GM18502 (cell line): ENCODE data around the gene CSK.

Experiments used
- ATAC-seq: cut with Tn5 transposase; IDR thresholded peaks from one replicate; pipeline ENCODE4 v1.9.1; 2021; ENCODE audit warnings: mild to moderate bottlenecking; ENCODE audit not compliant: unreplicated experiment, poor library complexity

The CSK gene

DNA sequence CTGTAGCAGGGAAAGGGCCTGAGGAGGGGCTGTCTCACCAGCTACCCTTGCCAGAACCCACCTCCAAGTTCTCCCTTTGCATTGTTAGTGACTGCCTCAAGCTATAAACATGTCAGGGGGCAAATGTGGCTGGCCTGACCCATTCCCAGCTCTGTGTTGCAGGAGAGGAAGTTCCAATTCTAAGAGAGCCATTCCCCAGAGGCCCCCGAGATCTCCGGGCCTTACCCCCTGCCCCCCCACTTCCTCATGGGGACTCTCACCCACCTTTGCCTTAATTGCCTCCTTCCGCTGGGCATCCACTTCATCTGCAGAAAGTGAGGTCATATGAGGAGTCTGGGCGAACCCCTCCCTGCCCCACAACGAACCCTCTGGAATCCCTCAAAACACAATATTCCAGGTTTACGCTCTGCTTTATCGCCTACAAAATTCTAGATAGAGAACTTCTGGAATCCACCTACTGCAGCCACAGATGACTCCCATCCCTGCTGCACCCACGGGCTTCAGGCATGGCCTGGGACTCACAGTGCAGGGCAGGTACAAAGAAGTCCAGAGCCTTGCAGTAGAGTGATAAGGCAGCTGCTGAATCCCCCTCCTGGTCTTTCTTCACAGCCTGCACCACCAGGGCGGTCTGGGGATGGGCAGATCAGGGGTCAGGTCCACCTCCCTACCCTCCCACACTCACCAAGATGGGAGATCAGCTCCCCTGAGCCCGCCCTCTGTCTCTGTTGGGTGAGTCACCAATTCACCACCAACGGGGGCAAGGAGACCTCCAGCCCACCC, 57.1 kb downstream of the CSK start:
- ATAC-seq, result no peak

DNA sequence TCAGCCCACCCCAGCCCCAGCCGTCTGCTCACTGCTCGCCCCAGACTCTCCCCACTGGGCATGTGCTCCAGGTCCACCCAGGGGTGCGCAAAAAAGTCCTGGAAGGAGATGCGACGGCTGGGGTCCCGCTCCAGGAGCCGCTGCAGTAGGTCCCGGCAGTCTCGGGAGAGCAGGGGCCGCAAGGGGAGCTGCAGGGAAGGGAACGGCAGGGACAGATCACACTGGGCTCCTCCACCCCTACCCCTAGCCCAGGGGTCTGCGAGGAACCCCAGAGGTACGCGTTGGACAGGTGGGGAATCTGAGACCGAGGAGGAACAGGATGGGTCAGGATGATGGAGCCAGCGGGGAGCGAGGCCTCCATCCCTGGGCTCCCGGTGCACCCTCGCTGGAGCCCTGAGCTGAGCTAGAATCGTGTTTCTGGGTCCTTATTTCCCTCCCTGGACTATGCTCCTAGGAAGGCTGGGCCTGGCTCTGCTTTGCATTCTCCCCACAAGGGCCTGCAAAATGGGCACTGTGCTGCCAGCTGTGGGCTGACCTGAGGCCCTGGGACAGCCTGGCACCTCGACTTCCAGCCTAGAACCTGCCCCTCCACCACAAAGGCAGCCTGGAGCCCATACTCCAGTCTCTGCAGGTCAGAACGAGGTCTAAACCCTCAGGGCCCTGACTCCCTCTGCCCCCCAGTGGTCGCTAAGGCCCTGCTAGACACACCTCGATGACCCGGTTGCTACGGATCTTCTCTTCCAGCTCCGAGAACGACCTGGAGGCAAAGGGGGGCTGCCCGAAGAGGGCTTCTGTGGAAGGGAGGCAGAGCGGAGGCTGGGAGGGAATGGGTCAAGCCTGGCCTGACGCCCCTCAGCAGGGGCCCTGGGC, 57.9 kb downstream of the CSK start:
- ATAC-seq, result no peak

DNA sequence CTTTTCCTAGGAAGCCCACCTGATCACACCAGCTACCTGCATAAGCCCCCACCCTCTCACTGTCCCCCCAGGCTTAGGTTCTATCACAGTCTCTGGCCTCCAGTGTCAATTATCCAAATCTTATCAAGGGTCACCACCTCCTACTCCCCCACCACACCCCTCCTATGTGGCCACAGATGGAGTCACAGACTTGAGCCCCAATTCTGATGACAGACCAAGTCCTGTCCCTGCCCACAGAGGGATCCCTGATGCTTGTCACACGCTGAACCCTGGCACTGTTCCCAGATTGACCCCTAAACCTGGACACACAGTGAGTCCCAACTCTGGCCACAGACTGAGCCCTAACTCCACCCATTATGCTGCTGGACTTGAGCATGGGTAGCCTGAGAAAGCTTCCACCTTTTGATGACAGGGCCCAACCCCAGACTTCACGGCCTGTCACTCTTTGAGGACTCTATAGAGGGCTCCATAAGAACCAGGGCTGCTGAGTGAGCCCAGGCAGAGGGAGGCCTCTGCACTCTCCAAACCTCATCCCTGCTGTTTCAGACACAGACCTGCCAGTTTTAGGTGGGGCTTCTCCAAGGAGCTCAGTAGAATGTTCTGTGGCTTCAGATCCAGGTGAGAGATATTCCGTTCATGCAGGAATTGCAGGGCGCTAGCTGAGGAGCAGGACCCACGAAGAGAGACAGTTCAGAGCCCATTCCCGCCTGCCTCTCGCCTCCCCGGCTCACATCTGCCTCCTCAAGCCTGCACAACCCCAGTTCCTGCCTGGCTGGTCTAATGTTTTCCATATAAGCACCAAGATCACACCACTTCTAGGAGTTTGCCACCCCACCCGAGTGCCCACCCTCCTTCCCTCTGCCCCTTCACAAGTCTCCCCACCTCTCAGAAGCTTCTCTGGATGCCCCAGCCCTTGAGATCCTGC, 59.2 kb downstream of the CSK start:
- ATAC-seq, result no peak

DNA sequence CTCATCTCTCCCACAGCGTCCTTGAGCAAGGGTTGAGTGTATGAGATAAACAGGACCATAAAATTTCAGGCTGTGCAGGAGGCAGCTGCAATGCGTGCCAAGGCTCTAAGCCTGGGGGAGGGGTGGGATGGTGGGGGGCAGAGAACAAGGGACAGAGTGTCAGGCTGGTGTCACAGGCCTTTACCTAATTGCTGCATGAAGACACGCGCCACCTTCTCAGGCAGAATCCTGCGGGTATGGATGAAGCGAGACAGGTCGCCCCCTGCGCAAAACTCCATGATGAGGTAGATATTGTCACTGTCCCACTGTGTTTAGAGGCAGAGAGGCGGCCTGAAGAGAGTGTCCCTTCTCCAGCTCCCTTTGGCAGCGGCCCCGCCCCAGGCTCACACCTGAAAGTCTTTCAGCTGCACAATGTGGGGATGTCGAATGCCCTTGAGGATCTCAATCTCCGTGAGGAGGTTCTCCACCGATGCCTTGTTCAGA, 60.1 kb downstream of the CSK start:
- no peak for ATAC-seq

DNA sequence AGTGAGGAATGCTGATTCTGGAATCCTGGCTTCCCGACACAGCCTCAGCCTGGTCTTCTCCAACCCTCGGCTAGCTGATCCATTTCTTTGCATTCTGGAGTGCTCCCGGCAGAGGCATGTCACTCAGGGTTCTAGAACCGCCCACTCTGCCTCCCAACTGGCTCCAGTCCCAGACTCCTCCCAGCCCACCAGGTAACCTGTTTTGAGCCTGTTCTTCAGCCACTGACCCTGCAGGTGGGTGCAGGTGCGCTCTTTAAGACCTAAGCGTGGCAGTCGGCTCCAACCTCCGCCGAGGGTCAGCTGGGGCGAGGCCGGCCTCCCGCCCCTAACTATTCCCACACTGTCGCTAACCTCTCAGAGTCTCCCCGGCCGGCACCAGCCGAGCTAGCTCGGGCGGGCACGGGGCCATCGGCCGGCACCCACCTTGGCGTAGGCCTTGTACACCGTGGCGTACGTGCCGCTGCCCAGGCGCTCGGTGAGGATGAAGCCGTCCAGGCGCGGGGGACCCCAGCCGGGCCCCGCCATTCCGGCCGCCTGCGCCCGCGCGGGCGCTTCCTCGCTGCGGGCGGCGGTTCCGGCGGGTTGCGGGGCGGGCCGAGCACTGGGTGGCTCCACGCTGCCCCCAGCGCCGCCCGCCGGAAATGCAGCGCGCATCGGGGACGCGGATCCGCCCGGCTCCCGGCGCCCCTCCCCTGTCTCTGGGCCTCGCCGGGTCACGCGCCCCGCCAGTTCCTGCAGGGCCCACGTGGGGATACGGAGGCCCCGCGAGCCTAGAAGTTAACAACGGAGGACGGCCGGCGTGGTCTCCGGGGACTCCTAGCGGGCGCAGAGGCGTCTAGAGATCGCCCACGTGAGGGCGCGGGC, 60.9 kb downstream of the CSK start, which contains the start of gene ULK3:
Gene ULK3, minus strand, starts transcription at position 576 of the 864 bp plus-strand sequence. Its CDS starts 51 bp downstream, at position 525.
- peak; percentile 83 for ATAC-seq

DNA sequence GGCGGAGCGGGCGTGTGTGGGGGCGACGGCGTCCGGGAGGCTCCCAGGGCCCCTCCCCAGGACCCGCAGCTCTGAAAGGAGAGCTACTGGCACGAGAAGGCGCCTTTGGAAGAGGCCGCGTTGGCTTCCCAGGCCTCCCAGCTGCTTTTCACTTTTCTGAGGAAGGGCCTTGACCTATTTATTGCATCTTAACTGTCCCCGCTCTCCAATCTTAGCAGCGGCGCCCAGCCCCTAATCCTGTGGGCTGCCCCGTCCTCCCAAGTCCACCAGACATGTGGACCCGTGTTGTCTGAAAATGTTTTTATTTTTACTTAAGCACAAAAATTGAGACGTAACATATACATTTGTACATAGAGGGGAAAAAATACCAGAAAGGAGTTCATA, 61.6 kb downstream of the CSK start:
- ATAC-seq, result no peak

DNA sequence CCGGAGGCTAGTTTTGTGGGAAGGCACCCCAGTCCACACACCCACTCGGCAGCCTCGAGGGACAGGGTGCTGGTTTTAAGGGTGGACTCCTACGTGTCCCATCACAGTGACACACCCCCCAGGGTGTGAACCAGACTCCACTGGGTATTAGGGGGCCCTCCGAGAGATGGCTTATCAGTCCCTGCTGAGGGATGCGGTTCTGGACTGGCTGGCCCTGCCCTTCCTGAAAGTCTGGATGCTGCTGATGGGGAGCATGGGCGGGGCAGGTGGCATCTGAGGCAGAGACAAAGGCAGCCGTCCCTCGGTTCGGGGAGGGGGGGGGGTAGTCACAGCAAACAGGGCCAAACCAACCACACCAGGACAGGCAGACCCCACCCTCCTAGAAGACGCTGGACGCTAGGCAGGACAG, 62.0 kb downstream of the CSK start:
- ATAC-seq, result no peak

DNA sequence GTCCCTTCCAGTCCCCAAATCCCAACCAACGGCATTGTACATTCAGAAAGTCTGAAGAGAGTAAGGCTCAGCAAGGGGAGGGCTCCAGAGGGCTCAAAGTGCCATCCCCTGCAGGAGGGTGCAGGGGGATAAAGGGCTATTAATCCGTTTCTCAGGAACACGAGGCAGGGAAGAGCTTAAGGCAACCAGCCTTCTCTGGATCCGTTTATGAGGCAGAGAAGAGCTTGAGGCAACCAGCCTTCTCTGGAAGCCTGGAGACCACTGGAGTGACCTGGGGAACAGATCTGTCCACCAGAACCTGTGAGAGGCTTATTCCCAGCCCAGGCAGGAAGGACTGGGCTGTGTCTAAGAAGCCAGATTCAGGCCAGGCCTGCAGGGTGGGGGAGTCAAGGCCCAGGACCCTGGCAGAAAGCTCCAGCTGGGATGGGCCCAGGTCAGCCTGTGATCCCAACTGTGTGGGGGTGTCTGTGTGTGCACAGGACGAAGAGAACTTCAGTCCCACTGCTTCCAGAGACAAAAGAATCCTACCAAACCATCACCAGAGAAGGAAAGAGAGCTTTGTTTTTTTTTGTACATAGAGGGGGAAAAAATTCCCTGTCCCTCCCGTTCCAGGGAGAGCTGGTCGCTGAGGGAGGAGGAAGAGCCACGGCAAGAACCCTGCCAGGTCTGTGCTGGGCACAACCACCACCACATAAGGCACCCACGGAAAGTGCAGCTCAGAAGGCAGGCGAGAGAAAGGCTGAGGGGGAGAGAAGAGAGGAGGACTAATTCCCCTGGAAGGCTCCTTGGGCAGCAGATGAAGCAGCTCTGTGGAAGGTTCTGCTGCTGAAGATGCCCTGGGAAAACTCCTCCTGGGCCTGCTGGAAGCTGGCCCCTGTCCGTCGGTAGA, 62.7 kb downstream of the CSK start:
- no peak for ATAC-seq

DNA sequence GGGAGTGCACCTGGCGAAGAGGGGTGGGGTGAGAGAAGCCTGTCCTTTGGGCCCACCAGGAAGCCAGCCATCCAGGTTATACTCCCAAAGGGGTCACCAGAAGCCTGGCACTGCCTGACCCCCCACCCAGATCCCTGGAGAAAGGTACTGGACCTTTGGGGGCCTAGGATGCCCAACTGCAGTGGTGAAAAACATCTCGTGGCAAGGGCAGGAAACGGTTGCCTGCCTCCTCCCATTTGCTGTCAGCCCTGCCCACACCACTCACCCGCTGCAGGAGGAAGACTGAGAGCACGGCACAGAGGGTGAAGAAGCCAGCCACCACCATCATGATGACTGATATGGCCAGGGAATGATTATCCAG, 63.3 kb downstream of the CSK start:
- no peak for ATAC-seq

DNA sequence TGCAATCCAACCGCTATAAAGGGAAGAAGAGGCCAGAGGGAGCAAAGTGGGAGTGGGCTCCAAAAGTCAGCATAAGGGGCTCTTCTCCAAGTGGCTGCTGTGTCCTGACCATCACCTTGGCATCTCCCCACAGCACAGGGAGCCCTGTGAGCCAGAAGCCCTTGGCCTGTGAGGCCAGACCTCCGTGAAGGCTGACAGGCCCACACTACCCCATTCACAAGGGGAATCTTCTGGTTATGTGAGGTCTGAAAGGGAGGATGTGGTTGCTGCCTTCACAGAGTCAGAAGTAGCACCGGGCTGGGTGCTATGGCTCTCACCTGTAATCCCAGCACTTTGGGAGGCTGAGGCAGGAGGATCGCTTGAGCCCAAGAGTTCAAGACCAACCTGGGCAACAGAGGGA, 63.7 kb downstream of the CSK start:
- no peak for ATAC-seq

DNA sequence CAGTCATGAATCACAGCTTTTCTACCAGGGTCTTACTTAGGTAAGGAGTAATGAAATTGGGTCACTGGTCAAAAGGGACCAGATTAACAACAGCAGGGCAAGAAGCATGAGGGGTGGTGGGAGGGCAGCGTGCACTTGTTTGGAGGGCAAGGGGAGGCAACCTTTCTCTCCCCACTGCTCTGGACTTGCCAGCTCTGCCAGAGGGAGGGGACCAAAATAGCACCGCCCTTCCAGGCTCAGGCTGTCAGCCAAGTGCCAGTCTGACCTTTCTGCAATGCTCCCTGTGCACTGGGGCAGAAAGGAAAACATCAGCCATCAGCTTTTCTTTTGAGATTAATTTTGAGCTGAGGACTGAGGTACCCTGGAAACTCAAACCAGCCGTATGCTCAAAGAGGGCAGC, 65.6 kb downstream of the CSK start:
- no peak for ATAC-seq

DNA sequence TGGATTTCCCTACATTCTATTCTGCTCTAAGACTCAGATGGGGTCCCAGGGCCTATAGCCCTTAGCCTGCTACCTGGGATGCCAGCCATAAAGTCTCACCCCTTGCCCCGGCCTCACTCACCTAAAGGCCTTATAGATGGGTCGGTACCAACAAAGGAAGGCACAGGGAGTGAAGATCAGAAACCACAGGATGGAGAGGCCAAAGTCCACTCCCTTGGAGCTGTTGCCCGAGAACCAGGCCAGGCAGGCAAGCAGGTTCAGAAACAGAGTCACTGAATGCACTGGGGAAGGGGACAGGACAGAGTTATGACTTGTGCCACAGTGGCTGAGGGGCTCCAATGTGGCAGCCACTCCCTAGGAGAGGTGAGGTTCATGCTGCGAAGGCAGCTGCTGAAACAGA, 68.5 kb downstream of the CSK start:
- no peak for ATAC-seq

DNA sequence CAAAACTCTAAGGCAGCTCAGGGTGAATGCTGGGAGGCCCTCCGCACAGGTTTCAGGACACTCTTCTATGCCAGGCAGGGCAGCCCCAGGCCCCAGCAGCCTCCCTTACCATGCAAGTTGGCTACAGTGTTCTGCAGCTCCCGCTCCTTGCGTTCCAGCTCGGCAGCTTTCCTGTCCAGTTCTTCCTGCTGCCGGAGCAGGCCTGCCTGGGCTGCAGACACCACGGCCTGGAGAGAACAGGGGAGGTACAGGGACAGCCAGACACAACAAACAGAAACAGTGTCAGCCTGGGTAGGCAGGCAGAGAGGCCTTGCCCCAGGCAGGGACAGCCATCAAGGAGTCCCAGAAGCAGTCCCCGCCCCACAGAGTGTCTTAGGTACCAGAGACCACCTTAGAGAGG, 70.1 kb downstream of the CSK start:
- no peak for ATAC-seq
